Keratinocyte (primary cell): Measurements from ENCODE around the gene SON. TPM values are rescaled to one million over a fixed set of nuclear protein-coding genes. Genes with fewer than 3 reads are reported as not detected.

ENCODE experiments used
- DNase-seq: peaks from one replicate; pipeline ENCODE4 v3.0.0-alpha.2; 2011; ENCODE audit warnings: low read depth, missing footprints, low spot score
- FAIRE-seq: peaks from 2 replicates; lab custom pipeline; 2011; peaks lifted over from hg19 to GRCh38; lab: Jason Lieb, UNC
- H2AFZ ChIP-seq: 2 replicates; pipeline ENCODE4 v1.6.0; 2012; ENCODE audit warnings: low read length, control low read depth, inconsistent platforms; ENCODE audit not compliant: control insufficient read depth
- H3K27ac ChIP-seq: 2 replicates; pipeline ENCODE4 v1.5.1; 2011; ENCODE audit warnings: low read length; ENCODE audit not compliant: control insufficient read depth, insufficient read depth
- H3K27me3 ChIP-seq: 3 replicates; pipeline ENCODE4 v1.6.0; 2011; ENCODE audit warnings: low read length; ENCODE audit not compliant: control insufficient read depth, insufficient read depth; ENCODE audit errors: extremely low read depth
- H3K36me3 ChIP-seq, 2 experiments: 2 replicates in 1 of 2; 3 replicates in 1 of 2; pipeline ENCODE4 v1.5.1; 2011; ENCODE audit warnings: low read length in 2 of 2, mild to moderate bottlenecking in 1 of 2; ENCODE audit not compliant: control insufficient read depth in 2 of 2, insufficient read depth in 2 of 2; ENCODE audit errors: extremely low read depth in 1 of 2
- H3K4me1 ChIP-seq: 3 replicates; pipeline ENCODE4 v1.5.1; 2011; ENCODE audit warnings: low read length; ENCODE audit not compliant: control insufficient read depth, insufficient read depth; ENCODE audit errors: extremely low read depth
- H3K4me2 ChIP-seq: 3 replicates; pipeline ENCODE4 v1.6.0; 2011; ENCODE audit warnings: low read depth, low read length; ENCODE audit not compliant: control insufficient read depth, insufficient read depth; ENCODE audit errors: extremely low read depth
- H3K4me3 ChIP-seq, 3 experiments: fragments of 200-600 bp in 1 of 3; sonication (generic) in 1 of 3; 2 replicates in 2 of 3; 3 replicates in 1 of 3; pipeline ENCODE4 v1.5.1; 2011 to 2016; ENCODE audit warnings: low read length in 3 of 3, mild to moderate bottlenecking in 3 of 3, control low read depth in 2 of 3, inconsistent platforms in 1 of 3, low read depth in 1 of 3, mixed read lengths in 1 of 3, mixed run types in 1 of 3, moderate library complexity in 1 of 3; ENCODE audit not compliant: control insufficient read depth in 2 of 3, insufficient read depth in 2 of 3; ENCODE audit errors: extremely low read depth in 1 of 3
- H3K79me2 ChIP-seq: 2 replicates; pipeline ENCODE4 v1.6.0; 2012; ENCODE audit warnings: low read length; ENCODE audit not compliant: control insufficient read depth, insufficient read depth
- H3K9ac ChIP-seq: 3 replicates; pipeline ENCODE4 v1.6.0; 2011; ENCODE audit warnings: low read length; ENCODE audit not compliant: control insufficient read depth, insufficient read depth; ENCODE audit errors: extremely low read depth
- H3K9me1 ChIP-seq: 3 replicates; pipeline ENCODE4 v1.6.0; 2011; ENCODE audit warnings: low read length; ENCODE audit not compliant: control insufficient read depth, insufficient read depth; ENCODE audit errors: extremely low read depth
- H3K9me3 ChIP-seq: 2 replicates; pipeline ENCODE4 v1.5.1; 2012; ENCODE audit warnings: low read depth, low read length; ENCODE audit not compliant: control insufficient read depth
- H4K20me1 ChIP-seq: 3 replicates; pipeline ENCODE4 v1.6.0; 2011; ENCODE audit warnings: low read length; ENCODE audit not compliant: control insufficient read depth, insufficient read depth; ENCODE audit errors: extremely low read depth
- CTCF ChIP-seq, 3 experiments: IDR thresholded peaks in 1 of 3; conservative IDR thresholded peaks in 1 of 3; optimal IDR thresholded peaks in 1 of 3; 2 replicates in 2 of 3; 3 replicates in 1 of 3; pipeline versions ENCODE3 to v1.5.1; 2011; ENCODE audit warnings: low read length in 3 of 3, mild to moderate bottlenecking in 3 of 3, moderate library complexity in 2 of 3, control low read depth in 1 of 3, inconsistent platforms in 1 of 3; ENCODE audit not compliant: insufficient read depth in 2 of 3; ENCODE audit errors: extremely low read depth in 1 of 3
- EZH2 ChIP-seq: IDR thresholded peaks from one replicate; pipeline ENCODE4 v1.6.1; 2012; ENCODE audit warnings: inconsistent platforms, mild to moderate bottlenecking, low read length, moderate library complexity
- dilution Hi-C: fragments of 300-500 bp; cut with MboI; formaldehyde crosslinking; loops from one replicate; pipeline ENCODE4 v1.7.0; 2020; ENCODE audit warnings: low sequenced_read_pairs; ENCODE audit not compliant: extremely low pct_ligation_motif_present
- polyA plus RNA-seq, 5 experiments: library from polyadenylated mRNA; depleted of rRNA in 3 of 5; stranded (reverse) in 3 of 5; stranded (forward) in 1 of 5; unstranded in 1 of 5; fragments of >200 nt; gene quantifications; 1 replicate in 1 of 5; 2 replicates in 3 of 5; 3 replicates in 1 of 5; pipeline versions ENCODE4 v1.2.1 to v1.2.3, GENCODE V29; 2011 to 2012; ENCODE audit warnings: missing spikeins in 2 of 5, low read depth in 1 of 5, low replicate concordance in 1 of 5

Gene SON
- polyA plus RNA-seq, 1 donor (not counting 4 experiments of a cell fraction or from before 2014, with no cell fraction given) = 96.0 TPM

GRCh38 chr21:33522953-33523349, 19.9 kb upstream of the SON start:
- no peaks in the 10 kb centered on the region for H3K4me1 ChIP-seq
- no peaks in the 10 kb centered on the region for H3K27me3 ChIP-seq
- no peak overlapping the region for H2AFZ ChIP-seq
- no peak overlapping the region for H3K4me3 ChIP-seq
- H3K9me1 ChIP-seq = no peaks in the 10 kb centered on the region
- H3K79me2 ChIP-seq = no peaks in the 10 kb centered on the region
- no peak for FAIRE-seq
- dilution Hi-C loops = no loop called here
- TF ChIP-seq EZH2 = no peak
- TF ChIP-seq CTCF (optimal IDR thresholded peaks at IDR 0.05 in 1 of 3, IDR thresholded peaks at IDR 0.05 in 1 of 3, conservative IDR thresholded peaks at IDR 0.05 in 1 of 3; ENCODE audit: extremely low read depth in 1 of 3, insufficient read depth in 2 of 3, low read length in 3 of 3) = no peak
- H3K4me2 ChIP-seq = no peak overlapping the region
- H3K9ac ChIP-seq = no peak overlapping the region
- no peak overlapping the region for H3K27ac ChIP-seq
- H3K9me3 ChIP-seq = no peaks in the 10 kb centered on the region
- no peak for DNase-seq
- H4K20me1 ChIP-seq = no peaks in the 10 kb centered on the region
- H3K36me3 ChIP-seq = peaks cover 28% of the 10 kb centered on the region in 2 experiments

- Histone ChIP-seq H2AFZ (no peak overlapping the region), H3K27ac (no peak overlapping the region), H3K9me3 (no peaks in the 10 kb centered on the region), H3K4me1 (no peaks in the 10 kb centered on the region), H3K9me1 (no peaks in the 10 kb centered on the region), H3K4me3 (no peak overlapping the region), H3K79me2 (peaks cover 1% of the 10 kb centered on the region), H3K9ac (no peak overlapping the region), H3K27me3 (no peaks in the 10 kb centered on the region), H3K36me3 (peaks cover 32 to 62% of the 10 kb centered on the region in 2 experiments), H4K20me1 (no peaks in the 10 kb centered on the region), H3K4me2 (no peak overlapping the region)
- no peak for DNase-seq
- FAIRE-seq = no peak
- TF ChIP-seq EZH2 (no peak), CTCF (optimal IDR thresholded peaks at IDR 0.05 in 1 of 3, IDR thresholded peaks at IDR 0.05 in 1 of 3, conservative IDR thresholded peaks at IDR 0.05 in 1 of 3; ENCODE audit: extremely low read depth in 1 of 3, insufficient read depth in 2 of 3, low read length in 3 of 3) (no peak)
- dilution Hi-C loops = no loop called here
Observed at GRCh38 chr21:33531007-33531406, 11.8 kb upstream of the SON start.
